ENCODE data around the gene PPP1R3E. TPM values are rescaled to one million over a fixed set of nuclear protein-coding genes. Genes with fewer than 3 reads are reported as not detected.
A peak's percentile ranks its signal among the peaks of the same experiment; 100 is the strongest.

Gene PPP1R3E
- total RNA-seq: 21.3 and 23.3 TPM in 2 replicates

GRCh38 chr14:23302290-23303225 lies at the start of gene PPP1R3E:
TSS of gene PPP1R3E (minus strand) at chr14:23302859. CDS start at chr14:23302576, 283 bp downstream.
- Mint-ChIP-seq H3K27ac (peak within 1 kb of the TSS; percentile 100), H3K36me3 (ENCODE audit: low read depth) (peaks cover 12% of the 10 kb centered on the region), H3K4me1 (peaks cover 30% of the 10 kb centered on the region), H3K27me3 (peaks cover 6% of the 10 kb centered on the region), H3K9me3 (no peaks in the 10 kb centered on the region), H3K4me3 (peak within 1 kb of the TSS; percentile 98)
- intact Hi-C loops (cut with micrococcal nuclease): loop anchor here (5.0 kb wide), 1 partner anchor 375 kb away; the partner anchor contains the start of gene PRMT5
- peak; percentile 95 for DNase-seq

GRCh38 chr14:23351681-23352505 lies 49.2 kb upstream of the PPP1R3E start:
- peaks cover 4% of the 10 kb centered on the region for H3K4me1 Mint-ChIP-seq
- H3K9me3 Mint-ChIP-seq: no peaks in the 10 kb centered on the region
- peak overlapping the region; percentile 78 for H3K4me3 Mint-ChIP-seq
- intact Hi-C loops (cut with micrococcal nuclease): loop anchor here (2.0 kb wide), 1 partner anchor 23 kb away; no protein-coding TSS in a partner anchor
- DNase-seq: no peak
- peaks cover 42% of the 10 kb centered on the region for H3K27me3 Mint-ChIP-seq
- H3K27ac Mint-ChIP-seq: no peak overlapping the region
- H3K36me3 Mint-ChIP-seq (ENCODE audit: low read depth): no peaks in the 10 kb centered on the region

GRCh38 chr14:23349156-23349845 lies 46.6 kb upstream of the PPP1R3E start:
- DNase-seq: no peak
- intact Hi-C loops (cut with micrococcal nuclease): no loop called here
- Mint-ChIP-seq H3K4me1 (peaks cover 4% of the 10 kb centered on the region), H3K36me3 (ENCODE audit: low read depth) (no peaks in the 10 kb centered on the region), H3K27me3 (peaks cover 32% of the 10 kb centered on the region), H3K27ac (no peak overlapping the region), H3K9me3 (no peaks in the 10 kb centered on the region), H3K4me3 (no peak overlapping the region)

- Mint-ChIP-seq H3K9me3 (no peaks in the 10 kb centered on the region), H3K4me1 (peaks cover 4% of the 10 kb centered on the region), H3K27me3 (peaks cover 25% of the 10 kb centered on the region), H3K4me3 (no peak overlapping the region), H3K27ac (no peak overlapping the region), H3K36me3 (ENCODE audit: low read depth) (no peaks in the 10 kb centered on the region)
- DNase-seq: no peak
- intact Hi-C loops (cut with micrococcal nuclease): no loop called here
These were observed 45.6 kb upstream of the PPP1R3E start for GRCh38 chr14:23348297-23348655.

GRCh38 chr14:23347406-23348296 lies 45.0 kb upstream of the PPP1R3E start:
- Mint-ChIP-seq H3K4me1 (peaks cover 2% of the 10 kb centered on the region), H3K9me3 (no peaks in the 10 kb centered on the region), H3K36me3 (ENCODE audit: low read depth) (no peaks in the 10 kb centered on the region), H3K27ac (no peak overlapping the region), H3K27me3 (peaks cover 20% of the 10 kb centered on the region), H3K4me3 (no peak overlapping the region)
- intact Hi-C loops (cut with micrococcal nuclease): no loop called here
- DNase-seq: no peak

- H3K27ac Mint-ChIP-seq: no peak overlapping the region
These were observed 44.2 kb upstream of the PPP1R3E start for GRCh38 chr14:23346693-23347405.

GRCh38 chr14:23345987-23346692 lies 43.5 kb upstream of the PPP1R3E start:
- Mint-ChIP-seq H3K4me3 (no peak overlapping the region), H3K9me3 (no peaks in the 10 kb centered on the region), H3K36me3 (ENCODE audit: low read depth) (no peaks in the 10 kb centered on the region), H3K4me1 (peaks cover 2% of the 10 kb centered on the region), H3K27me3 (peaks cover 22% of the 10 kb centered on the region), H3K27ac (no peak overlapping the region)
- no peak for DNase-seq
- intact Hi-C loops (cut with micrococcal nuclease): no loop called here

More at GRCh38 chr14:23346693-23347405, 44.2 kb upstream of the PPP1R3E start:
- Mint-ChIP-seq H3K36me3 (ENCODE audit: low read depth) (no peaks in the 10 kb centered on the region), H3K9me3 (no peaks in the 10 kb centered on the region), H3K4me3 (no peak overlapping the region), H3K4me1 (peaks cover 2% of the 10 kb centered on the region), H3K27me3 (peaks cover 25% of the 10 kb centered on the region)
- intact Hi-C loops (cut with micrococcal nuclease): no loop called here
- DNase-seq: no peak

- no peaks in the 10 kb centered on the region for H3K36me3 Mint-ChIP-seq (ENCODE audit: low read depth)
- no peaks in the 10 kb centered on the region for H3K4me1 Mint-ChIP-seq
- intact Hi-C loops (cut with micrococcal nuclease): no loop called here
- DNase-seq: no peak
- H3K4me3 Mint-ChIP-seq: no peak overlapping the region
- H3K9me3 Mint-ChIP-seq: peaks cover 3% of the 10 kb centered on the region
- H3K27me3 Mint-ChIP-seq: peaks cover 12% of the 10 kb centered on the region
- H3K27ac Mint-ChIP-seq: no peak overlapping the region
These were observed 41.8 kb upstream of the PPP1R3E start for GRCh38 chr14:23344481-23344880.

GRCh38 chr14:23339506-23340268 lies 37.0 kb upstream of the PPP1R3E start:
- no peaks in the 10 kb centered on the region for H3K36me3 Mint-ChIP-seq (ENCODE audit: low read depth)
- peaks cover 3% of the 10 kb centered on the region for H3K9me3 Mint-ChIP-seq
- H3K4me3 Mint-ChIP-seq: no peak overlapping the region
- no peak for DNase-seq
- intact Hi-C loops (cut with micrococcal nuclease): no loop called here
- no peaks in the 10 kb centered on the region for H3K4me1 Mint-ChIP-seq
- H3K27me3 Mint-ChIP-seq: peaks cover 29% of the 10 kb centered on the region
- no peak overlapping the region for H3K27ac Mint-ChIP-seq

GRCh38 chr14:23335623-23336022 lies 33.0 kb upstream of the PPP1R3E start:
- no peaks in the 10 kb centered on the region for H3K4me1 Mint-ChIP-seq
- intact Hi-C loops (cut with micrococcal nuclease): no loop called here
- H3K36me3 Mint-ChIP-seq (ENCODE audit: low read depth): no peaks in the 10 kb centered on the region
- H3K9me3 Mint-ChIP-seq: peaks cover 3% of the 10 kb centered on the region
- no peak overlapping the region for H3K4me3 Mint-ChIP-seq
- peaks cover 25% of the 10 kb centered on the region for H3K27me3 Mint-ChIP-seq
- no peak overlapping the region for H3K27ac Mint-ChIP-seq
- DNase-seq: no peak

GRCh38 chr14:23327947-23328744 lies 25.5 kb upstream of the PPP1R3E start:
- DNase-seq: peak; percentile 88
- Mint-ChIP-seq H3K4me3 (no peak overlapping the region), H3K9me3 (no peaks in the 10 kb centered on the region), H3K27me3 (peaks cover 4% of the 10 kb centered on the region), H3K4me1 (peaks cover 5% of the 10 kb centered on the region), H3K27ac (no peak overlapping the region), H3K36me3 (ENCODE audit: low read depth) (peaks cover 30% of the 10 kb centered on the region)
- intact Hi-C loops (cut with micrococcal nuclease): loop anchor here (1.0 to 2.0 kb wide), 4 partner anchors 25 to 235 kb away; partner anchors contain the start of gene SLC22A17
